ENCODE results near the gene STK38. TPM values are rescaled to one million over a fixed set of nuclear protein-coding genes. Genes with fewer than 3 reads are reported as not detected.

Gene STK38
- total and polyA plus RNA-seq, 9 of the 15 experiments (the other 6 are each of a cell fraction or from before 2014, with no cell fraction given), result 5.7 to 28.7 (median 19.5) TPM

DNA sequence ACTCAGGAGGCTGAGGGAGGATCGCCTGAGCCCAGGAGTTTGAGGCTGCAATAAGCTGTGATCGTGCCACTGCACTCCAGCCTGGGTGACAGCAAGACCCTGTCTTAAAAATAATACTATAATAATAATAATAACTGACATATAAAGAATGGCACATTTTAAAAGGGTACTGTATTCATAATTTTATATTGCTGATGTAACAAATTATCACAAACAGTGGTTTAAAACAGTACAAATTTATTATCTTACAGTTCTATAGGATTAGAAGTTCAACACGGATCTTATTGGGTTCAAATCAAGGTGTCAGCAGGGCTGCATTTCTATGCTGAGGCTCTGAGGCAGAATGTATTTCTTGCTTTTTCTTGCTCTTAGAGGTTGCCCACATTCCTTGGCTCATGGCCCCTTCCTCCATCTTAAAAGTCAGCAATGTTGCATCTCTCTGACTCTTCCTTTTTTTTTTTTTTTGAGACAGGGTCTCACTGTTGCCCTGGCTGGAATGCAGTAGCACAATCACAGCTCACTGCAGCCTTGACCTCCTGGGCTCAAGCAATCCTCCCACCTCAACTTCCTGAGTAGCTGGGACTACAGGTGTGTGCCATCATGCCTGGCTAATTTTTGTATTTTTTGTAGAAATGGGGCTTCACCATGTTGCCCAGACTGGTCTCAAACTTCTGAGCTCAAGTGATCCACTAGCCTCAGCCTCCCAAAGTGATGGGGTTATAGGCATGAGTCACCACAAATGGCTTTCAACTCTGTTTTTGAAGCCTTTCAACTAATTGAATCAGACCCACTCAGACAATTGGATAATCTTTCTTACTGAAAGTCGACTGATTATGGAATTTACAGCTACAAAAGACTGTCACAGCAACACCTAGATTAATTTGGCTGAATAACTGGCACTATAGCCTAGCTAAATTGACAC is 24.1 kb upstream of the STK38 start:
- no peak overlapping the region for H2AFZ ChIP-seq (ENCODE audit: low read depth, low read length)
- no peak for FAIRE-seq
- H3K36me3 ChIP-seq (ENCODE audit: control insufficient read depth, insufficient read depth, low read length), result no peaks in the 10 kb centered on the region
- H3K79me2 ChIP-seq (ENCODE audit: control insufficient read depth, insufficient read depth, low read length), result no peaks in the 10 kb centered on the region
- WGBS (ENCODE audit: insufficient coverage, low coverage, missing lambda C conversion rate), result 29% methylated on average over 4 of the region's 4 CpGs
- H3K27ac ChIP-seq (ENCODE audit: extremely low read depth, low read depth, low read length), result no peak overlapping the region
- no peak overlapping the region for H3K4me3 ChIP-seq
- no peaks in the 10 kb centered on the region for H3K4me1 ChIP-seq (replicated peaks in 1 of 2; ENCODE audit: control insufficient read depth in 2 of 2, insufficient read depth in 2 of 2, low read length in 2 of 2)
- no peaks in the 10 kb centered on the region for H3K9me3 ChIP-seq (replicated peaks; ENCODE audit: control insufficient read depth, insufficient read depth, low read depth, low read length)
- intact Hi-C loops (cut with micrococcal nuclease) (no loop called here), in situ Hi-C loops (cut with MboI) (no loop called here)
- H3K4me2 ChIP-seq (ENCODE audit: insufficient read depth, low read length), result no peak overlapping the region
- TF ChIP-seq EWSR1 (IDR thresholded peaks at IDR 0.05; ENCODE audit: borderline replicate concordance, low read depth, partially characterized antibody) (no peak), FIP1L1 (IDR thresholded peaks at IDR 0.05; ENCODE audit: low read depth, low read length, poor library complexity, severe bottlenecking) (no peak), ZNF316 (IDR thresholded peaks at IDR 0.05) (peak; percentile 85), C11orf30 (IDR thresholded peaks at IDR 0.05; ENCODE audit: low read depth) (peak; percentile 72), LEF1 (IDR thresholded peaks at IDR 0.05) (no peak), RBM25 (IDR thresholded peaks at IDR 0.05; ENCODE audit: low read depth, low read length, severe bottlenecking) (peak; percentile 18), MAFG (tag; conservative IDR thresholded peaks at IDR 0.05) (peak; percentile 48), THRB (CRISPR knock-in tag; conservative IDR thresholded peaks at IDR 0.05) (no peak), FOXM1 (IDR thresholded peaks at IDR 0.05; ENCODE audit: low read depth) (no peak), FOXM1 (CRISPR knock-in tag; IDR thresholded peaks at IDR 0.05; ENCODE audit: low read depth) (no peak), ZNF217 (CRISPR knock-in tag; IDR thresholded peaks at IDR 0.05) (no peak), TRIM24 (IDR thresholded peaks at IDR 0.05) (no peak), HMG20A (CRISPR knock-in tag; conservative IDR thresholded peaks at IDR 0.05) (no peak)
- TF ChIP-seq, protein P1, sequence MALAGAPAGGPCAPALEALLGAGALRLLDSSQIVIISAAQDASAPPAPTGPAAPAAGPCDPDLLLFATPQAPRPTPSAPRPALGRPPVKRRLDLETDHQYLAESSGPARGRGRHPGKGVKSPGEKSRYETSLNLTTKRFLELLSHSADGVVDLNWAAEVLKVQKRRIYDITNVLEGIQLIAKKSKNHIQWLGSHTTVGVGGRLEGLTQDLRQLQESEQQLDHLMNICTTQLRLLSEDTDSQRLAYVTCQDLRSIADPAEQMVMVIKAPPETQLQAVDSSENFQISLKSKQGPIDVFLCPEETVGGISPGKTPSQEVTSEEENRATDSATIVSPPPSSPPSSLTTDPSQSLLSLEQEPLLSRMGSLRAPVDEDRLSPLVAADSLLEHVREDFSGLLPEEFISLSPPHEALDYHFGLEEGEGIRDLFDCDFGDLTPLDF (CRISPR knock-in tag; IDR thresholded peaks at IDR 0.05), result no peak
- TF ChIP-seq, protein P2, sequence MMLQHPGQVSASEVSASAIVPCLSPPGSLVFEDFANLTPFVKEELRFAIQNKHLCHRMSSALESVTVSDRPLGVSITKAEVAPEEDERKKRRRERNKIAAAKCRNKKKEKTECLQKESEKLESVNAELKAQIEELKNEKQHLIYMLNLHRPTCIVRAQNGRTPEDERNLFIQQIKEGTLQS (IDR thresholded peaks at IDR 0.05), result peak; percentile 52
- TF ChIP-seq, protein P2 (CRISPR knock-in tag; conservative IDR thresholded peaks at IDR 0.05), result no peak
- no peaks in the 10 kb centered on the region for H4K20me1 ChIP-seq (replicated peaks; ENCODE audit: control insufficient read depth, insufficient read depth, low read length)
- H3K9ac ChIP-seq (ENCODE audit: insufficient read depth in 1 of 2, low read depth in 2 of 2, low read length in 2 of 2), result no peak overlapping the region
- H3K9me1 ChIP-seq (ENCODE audit: control insufficient read depth, insufficient read depth, low read length), result no peaks in the 10 kb centered on the region
- ChIA-PET POLR2A (interaction anchor here (0.6 to 2.1 kb wide), 3 partner anchors 11 to 22 kb away, joined by 3 to 5 read pairs (median 4); no protein-coding TSS in a partner anchor), CTCF (ENCODE audit: low intra/inter-chr PET ratio) (no interaction called here)
- no peak for ATAC-seq
- no TSS peak for BruUV-seq (replicated peaks)
- H3K27me3 ChIP-seq (ENCODE audit: control insufficient read depth in 2 of 2, insufficient read depth in 2 of 2, low read length in 2 of 2), result no peaks in the 10 kb centered on the region
- DNase-seq (ENCODE audit: extremely low read depth in 1 of 4, low spot score in 3 of 4), result no peak

Data from K562 (cell line).